ENCODE measurements around the gene KLHDC7B. TPM values are rescaled to one million over a fixed set of nuclear protein-coding genes. Genes with fewer than 3 reads are reported as not detected.
"Not testable (repeated sequence)": the region's sequence is repeated elsewhere in the genome, so short reads cannot be mapped to it uniquely, and the experiment has no call there.

KLHDC7B gene
- total and polyA plus RNA-seq, 2 donors: 0.11 to 0.33 TPM

DNA sequence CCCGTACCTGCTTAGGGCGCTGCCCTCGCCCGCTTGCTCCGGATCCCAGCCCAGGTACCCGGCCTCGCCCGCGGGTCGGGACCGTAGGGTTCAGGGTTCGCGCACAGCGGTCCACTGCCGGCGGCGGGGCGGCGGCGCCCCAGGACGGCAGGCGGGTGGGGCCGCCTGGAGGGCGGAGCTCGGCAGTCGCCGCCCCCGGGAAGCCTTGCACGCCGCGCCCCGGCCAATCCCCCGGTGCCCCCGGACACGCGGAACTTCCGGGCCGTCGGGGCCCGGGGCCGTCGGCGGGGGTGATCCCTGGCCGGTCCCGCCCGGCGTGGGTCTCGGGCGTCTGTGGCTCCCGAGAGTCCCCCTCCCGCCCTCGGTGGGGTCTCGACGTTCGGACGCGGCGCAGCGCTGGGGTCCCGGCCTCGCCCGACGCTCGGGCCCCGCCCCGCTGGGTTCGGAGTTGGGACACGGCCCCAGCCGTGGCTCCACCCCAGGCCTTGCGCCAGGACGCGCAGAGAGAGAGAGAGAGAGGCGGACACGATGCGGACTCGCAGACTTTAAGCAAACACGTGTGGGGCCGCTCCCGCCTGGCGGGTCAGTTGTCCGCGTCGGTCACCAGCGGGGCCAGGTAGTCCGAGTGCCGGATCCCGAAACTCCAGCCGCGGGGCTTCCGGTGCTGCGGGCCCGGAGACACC, 15.7 kb upstream of the KLHDC7B start, which contains the start of gene TYMP:
Gene TYMP, minus strand, starts transcription at position 116 of the 683 bp plus-strand sequence. CDS start 303 bp downstream, outside the sequence.
- no peak for DNase-seq (ENCODE audit: extremely low spot score)
- WGBS: 1% methylated on average over 92 of the region's 92 CpGs
- Histone ChIP-seq H3K36me3 (ENCODE audit: insufficient read depth) (no peaks in the 10 kb centered on the region), H3K27ac (ENCODE audit: low read depth) (peak within 1 kb of the TSS; percentile 84), H3K4me3 (ENCODE audit: low read depth, low read length) (peak within 1 kb of the TSS; percentile 55), H3K4me1 (ENCODE audit: insufficient read depth) (peaks cover 1% of the 10 kb centered on the region)

DNA sequence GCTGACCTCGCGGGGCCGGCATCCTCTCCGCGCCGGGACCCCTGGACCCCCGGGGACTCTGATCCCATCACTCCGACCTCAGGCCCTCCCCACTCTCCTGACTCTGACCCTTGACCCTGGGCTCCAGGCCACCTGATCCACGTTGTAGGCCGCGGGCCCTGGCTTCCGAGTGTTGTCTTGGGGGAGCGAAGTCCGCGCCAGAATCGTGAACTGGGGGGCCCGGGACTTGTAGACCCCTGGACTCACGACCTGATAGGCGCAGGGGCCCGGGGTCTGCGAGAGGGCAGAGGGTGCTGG, 15.2 kb upstream of the KLHDC7B start:
- Histone ChIP-seq H3K4me1 (ENCODE audit: insufficient read depth) (peaks cover 1% of the 10 kb centered on the region), H3K36me3 (ENCODE audit: insufficient read depth) (no peaks in the 10 kb centered on the region), H3K27ac (ENCODE audit: low read depth) (peak overlapping the region; percentile 84), H3K4me3 (ENCODE audit: low read depth, low read length) (peak overlapping the region; percentile 55)
- WGBS: 2% methylated on average over 21 of the region's 21 CpGs
- DNase-seq (ENCODE audit: extremely low spot score): no peak

DNA sequence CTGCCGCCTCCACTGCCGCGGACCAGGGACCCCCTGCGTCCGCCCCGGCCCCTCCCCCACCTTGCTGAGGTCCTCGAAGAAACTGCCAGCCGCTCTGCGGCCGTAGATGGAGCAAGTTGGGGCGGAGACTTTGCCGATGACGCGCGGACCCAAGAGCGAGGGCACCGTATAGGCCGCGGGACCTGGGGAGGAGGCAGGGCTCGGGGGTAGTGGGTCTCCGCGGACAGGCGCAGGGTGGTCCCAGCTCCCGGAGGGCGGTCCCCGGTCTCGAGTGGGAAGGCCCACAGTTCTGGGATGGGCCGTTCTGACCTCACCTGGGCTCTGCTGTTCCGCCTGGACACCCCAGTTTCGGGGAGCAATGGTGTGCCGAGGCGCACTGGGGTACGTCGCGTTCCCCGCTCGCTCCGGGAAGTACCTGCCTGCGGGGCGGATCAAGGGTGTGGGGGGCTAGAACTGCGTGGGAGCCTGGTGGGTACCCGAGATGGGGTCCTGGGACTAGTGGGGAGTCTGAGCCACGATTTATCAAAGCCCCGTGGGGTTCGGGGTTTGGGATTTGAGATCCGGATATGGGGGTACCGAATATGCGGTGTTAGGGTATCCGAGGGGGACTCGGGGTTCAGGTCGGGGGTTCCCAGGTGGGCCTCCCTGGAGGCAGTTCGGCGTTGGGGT, 14.7 kb upstream of the KLHDC7B start:
- Histone ChIP-seq H3K27ac (ENCODE audit: low read depth) (peak overlapping the region; percentile 84), H3K36me3 (ENCODE audit: insufficient read depth) (no peaks in the 10 kb centered on the region), H3K4me3 (ENCODE audit: low read depth, low read length) (peak overlapping the region; percentile 55), H3K4me1 (ENCODE audit: insufficient read depth) (peaks cover 1% of the 10 kb centered on the region)
- WGBS: 6% methylated on average over 53 of the region's 53 CpGs
- no peak for DNase-seq (ENCODE audit: extremely low spot score)

DNA sequence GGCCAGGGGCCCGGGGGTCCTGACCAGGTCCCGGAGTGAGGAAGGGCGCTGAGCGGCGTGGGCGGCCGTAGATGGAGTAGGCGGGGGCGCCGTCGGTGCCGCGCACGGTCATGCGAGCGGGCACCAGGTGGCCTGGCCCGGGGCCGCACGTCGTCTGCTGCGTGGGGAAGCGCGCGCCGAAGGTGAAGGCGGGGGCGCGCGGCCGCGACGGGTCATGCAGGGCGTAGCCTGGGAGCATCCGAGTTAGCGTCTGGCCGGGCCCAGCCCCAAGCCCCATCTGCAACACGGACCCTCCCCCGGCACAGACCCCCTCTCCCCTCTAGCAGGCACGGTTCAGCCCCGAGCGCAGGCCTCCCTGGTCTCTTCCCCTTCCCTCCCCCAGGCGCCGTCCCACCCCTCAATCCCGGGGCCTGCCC, 14.1 kb upstream of the KLHDC7B start:
- no peak for DNase-seq (ENCODE audit: extremely low spot score)

DNA sequence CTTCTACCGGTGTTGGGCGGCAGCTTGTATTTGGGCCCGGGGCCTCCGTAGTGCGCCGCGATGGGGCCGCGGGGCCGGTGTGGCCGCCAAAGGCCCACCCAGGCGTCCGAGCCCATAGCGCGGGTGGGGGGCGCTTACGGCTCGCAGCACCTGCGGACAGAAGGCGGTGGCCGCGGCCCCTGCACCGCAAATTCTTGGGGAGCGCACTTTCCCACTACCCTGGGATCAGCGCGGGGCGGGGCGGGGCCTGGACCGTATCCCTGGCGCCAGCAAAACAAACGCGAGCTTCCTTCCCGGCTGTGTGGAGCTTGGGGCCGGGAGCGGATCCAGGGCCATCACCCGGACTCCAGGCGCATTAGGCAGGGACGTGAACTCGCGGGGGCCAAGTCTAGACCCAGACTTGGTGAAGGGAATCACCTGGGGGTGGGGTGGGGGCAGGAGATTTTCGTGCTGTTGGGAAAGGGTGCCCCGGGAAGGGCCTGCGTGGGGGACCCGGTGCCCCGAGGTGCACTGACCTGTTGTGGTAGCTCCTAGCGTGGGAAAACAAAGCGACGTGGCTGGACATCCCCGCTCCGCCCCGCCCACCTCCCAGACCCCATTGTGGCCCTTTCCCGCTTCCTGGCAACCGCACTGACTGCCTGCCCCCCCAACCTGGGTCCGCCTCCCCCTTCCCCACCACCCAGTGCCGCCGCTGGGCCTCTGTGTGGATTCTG, 13.6 kb upstream of the KLHDC7B start:
- H3K4me1 ChIP-seq (ENCODE audit: insufficient read depth): peaks cover 1% of the 10 kb centered on the region
- peak overlapping the region; percentile 24 for H3K27ac ChIP-seq (ENCODE audit: low read depth)
- no peaks in the 10 kb centered on the region for H3K36me3 ChIP-seq (ENCODE audit: insufficient read depth)
- peak overlapping the region; percentile 55 for H3K4me3 ChIP-seq (ENCODE audit: low read depth, low read length)
- 2% methylated on average over 56 of the region's 56 CpGs for WGBS
- no peak for DNase-seq (ENCODE audit: extremely low spot score)

More for the DNA sequence above, 14.1 kb upstream of the KLHDC7B start:
- Histone ChIP-seq H3K4me1 (ENCODE audit: insufficient read depth) (peaks cover 1% of the 10 kb centered on the region), H3K36me3 (ENCODE audit: insufficient read depth) (no peaks in the 10 kb centered on the region), H3K27ac (ENCODE audit: low read depth) (peak overlapping the region; percentile 24), H3K4me3 (ENCODE audit: low read depth, low read length) (peak overlapping the region; percentile 55)
- WGBS: 2% methylated on average over 44 of the region's 44 CpGs

DNA sequence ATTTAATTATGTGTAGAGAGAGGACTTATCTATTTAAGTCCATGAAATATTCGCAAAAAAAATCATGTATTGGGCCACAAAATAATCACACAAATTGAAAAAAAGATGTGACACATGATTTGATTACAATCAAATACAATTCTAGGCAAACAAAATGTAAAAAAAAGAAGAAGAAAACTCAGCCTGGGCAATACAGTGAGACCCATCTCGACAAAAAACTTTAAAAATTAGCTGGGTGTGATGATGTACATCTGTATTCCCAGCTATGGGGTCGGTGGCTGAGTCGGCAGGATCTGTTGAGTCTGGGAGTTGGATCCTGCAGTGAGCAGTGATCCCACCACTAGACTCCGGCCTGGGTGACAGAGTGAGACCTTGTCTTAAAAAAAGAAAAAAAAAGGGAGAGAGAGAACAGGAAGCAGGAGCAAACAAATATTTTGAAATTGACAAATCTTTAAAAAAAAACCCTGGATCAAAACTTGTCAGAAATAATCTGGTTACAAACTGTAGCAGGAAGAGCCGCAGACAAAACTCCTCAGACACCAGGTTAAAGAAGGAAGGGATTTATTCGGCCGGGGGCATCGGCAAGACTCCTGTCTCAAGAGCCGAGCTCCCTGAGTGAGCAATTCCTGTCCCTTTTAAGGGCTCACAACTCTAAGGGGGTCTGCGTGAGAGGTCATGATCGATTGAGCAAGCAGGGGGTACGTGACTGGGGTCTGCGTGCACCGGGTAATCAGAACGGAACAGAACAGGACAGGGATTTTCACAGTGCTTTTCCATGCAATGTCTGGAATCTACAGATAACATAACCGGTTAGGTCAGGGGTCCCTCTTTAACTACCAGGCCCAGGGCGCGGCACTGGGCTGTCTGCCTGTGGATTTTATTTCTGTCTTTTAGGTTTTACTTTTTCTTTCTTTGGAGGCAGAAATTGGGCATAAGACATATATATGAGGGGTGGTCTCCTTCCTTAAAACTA, 12.6 kb upstream of the KLHDC7B start:
- H3K4me3 ChIP-seq (ENCODE audit: low read depth, low read length): no peak overlapping the region
- WGBS: 64% methylated on average over 19 of the region's 19 CpGs
- no peak for DNase-seq (ENCODE audit: extremely low spot score)
- H3K27ac ChIP-seq (ENCODE audit: low read depth): no peak overlapping the region
- no peaks in the 10 kb centered on the region for H3K36me3 ChIP-seq (ENCODE audit: insufficient read depth)
- H3K4me1 ChIP-seq (ENCODE audit: insufficient read depth): peaks cover 1% of the 10 kb centered on the region

DNA sequence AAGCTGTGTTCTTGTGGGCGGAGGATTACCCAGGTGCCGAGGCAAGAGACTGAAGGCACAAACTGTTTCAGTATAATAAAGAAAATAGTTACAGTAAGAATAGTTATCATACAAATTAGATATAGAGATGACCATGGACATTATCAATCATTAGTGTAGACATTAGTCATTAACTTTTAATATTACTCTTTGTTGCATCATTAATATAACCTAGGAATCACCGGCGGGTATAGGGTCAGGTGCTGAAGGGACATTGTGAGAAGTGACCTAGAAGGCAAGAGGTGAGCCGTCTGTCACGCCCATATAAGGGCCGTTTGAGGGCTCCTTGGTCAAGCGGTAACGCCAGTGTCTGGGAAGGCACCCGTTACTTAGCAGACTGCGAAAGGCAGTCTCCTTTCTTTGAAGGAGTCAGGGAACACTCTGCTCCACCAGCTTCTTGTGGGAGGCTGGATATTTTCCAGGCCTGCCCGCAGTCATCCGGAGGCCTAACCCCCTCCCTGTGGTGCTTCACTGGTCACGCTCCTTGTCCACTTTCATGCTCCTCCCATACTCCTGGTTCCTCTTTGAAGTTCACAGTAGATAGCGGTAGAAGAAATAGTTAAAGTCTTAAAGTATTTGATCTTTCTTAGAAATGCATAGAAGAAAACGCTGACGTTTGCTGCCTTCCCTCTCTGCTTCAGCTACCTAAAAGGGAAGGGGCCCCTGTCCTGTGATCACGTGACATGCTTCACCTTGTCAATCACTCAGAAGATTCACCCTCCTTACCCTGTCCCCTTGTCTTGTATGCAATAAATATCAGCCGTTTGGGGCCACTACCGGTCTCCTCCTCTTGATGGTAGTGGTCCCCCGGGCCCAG, 11.6 kb upstream of the KLHDC7B start:
- H3K4me1 ChIP-seq (ENCODE audit: insufficient read depth); H3K4me3 ChIP-seq (ENCODE audit: low read depth, low read length); DNase-seq (ENCODE audit: extremely low spot score); H3K27ac ChIP-seq (ENCODE audit: low read depth); H3K36me3 ChIP-seq (ENCODE audit: insufficient read depth): not testable (repeated sequence)
- 44% methylated on average over 21 of the region's 21 CpGs for WGBS

DNA sequence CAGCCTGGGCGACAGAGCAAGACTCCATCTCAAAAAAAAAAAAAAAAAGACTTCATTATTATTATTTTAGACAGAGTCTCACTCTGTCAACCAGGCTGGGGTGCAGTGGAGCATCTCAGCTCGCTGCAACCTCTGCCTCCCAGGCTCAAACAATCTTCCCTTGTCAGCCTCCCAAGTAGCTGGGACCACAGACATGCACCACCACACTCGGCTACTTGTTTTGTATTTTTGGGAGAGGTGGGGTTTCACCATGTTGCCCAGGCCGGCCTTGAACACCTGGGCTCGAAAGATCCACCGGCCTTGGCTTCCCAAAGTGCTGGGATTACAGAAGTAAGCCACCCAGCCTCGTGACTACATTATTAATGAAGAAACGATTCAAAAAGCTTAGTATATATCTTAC, 10.6 kb upstream of the KLHDC7B start:
- DNase-seq (ENCODE audit: extremely low spot score): no peak
- H3K27ac ChIP-seq (ENCODE audit: low read depth): no peak overlapping the region
- no peaks in the 10 kb centered on the region for H3K36me3 ChIP-seq (ENCODE audit: insufficient read depth)
- 90% methylated on average over 8 of the region's 8 CpGs for WGBS
- no peak overlapping the region for H3K4me3 ChIP-seq (ENCODE audit: low read depth, low read length)
- H3K4me1 ChIP-seq (ENCODE audit: insufficient read depth): peaks cover 1% of the 10 kb centered on the region

DNA sequence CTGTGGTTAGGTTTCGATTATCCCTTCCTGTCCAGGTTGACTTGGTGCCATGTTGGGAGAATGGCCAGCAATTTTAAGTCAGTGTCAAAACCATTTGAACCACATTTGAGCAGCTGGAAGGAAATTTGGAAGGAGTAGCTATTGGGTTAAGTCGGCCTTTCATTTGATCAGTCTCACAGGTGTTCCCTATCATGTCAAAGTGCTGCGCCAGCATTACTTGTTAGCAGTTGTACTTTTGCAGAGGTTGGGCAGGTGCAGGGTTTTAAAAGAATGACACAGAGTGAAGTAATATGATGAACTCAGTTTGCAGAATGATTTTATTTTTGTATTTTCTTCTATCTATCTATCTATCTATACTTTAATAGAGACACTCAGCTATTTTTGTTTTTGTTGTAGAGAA, 9.5 kb upstream of the KLHDC7B start:
- H3K36me3 ChIP-seq (ENCODE audit: insufficient read depth): no peaks in the 10 kb centered on the region
- no peak overlapping the region for H3K27ac ChIP-seq (ENCODE audit: low read depth)
- DNase-seq (ENCODE audit: extremely low spot score): no peak
- 64% methylated on average over 3 of the region's 3 CpGs for WGBS
- no peaks in the 10 kb centered on the region for H3K4me1 ChIP-seq (ENCODE audit: insufficient read depth)
- no peak overlapping the region for H3K4me3 ChIP-seq (ENCODE audit: low read depth, low read length)

DNA sequence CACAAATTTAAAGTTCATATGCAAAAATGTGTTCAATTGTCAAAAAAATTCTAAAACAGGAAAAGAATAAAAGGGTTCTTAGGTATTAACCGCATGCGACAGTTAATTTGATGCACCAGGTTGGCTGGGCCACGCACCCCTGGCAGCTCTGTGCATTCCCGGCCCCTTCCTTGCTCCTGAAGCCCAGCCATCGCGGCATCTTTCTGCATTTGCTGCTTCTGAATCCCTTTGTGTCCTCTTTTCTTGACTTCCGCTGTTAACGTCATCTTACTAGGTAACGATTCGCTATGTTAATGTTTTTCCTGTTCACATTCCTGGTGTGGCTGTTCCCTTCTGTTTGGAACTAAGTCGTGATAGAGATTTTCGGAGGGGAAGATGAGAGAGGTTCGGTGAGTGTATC, 7.9 kb upstream of the KLHDC7B start:
- 81% methylated on average over 13 of the region's 13 CpGs for WGBS
- Histone ChIP-seq H3K4me1 (ENCODE audit: insufficient read depth) (no peaks in the 10 kb centered on the region), H3K27ac (ENCODE audit: low read depth) (no peak overlapping the region), H3K4me3 (ENCODE audit: low read depth, low read length) (no peak overlapping the region), H3K36me3 (ENCODE audit: insufficient read depth) (no peaks in the 10 kb centered on the region)
- no peak for DNase-seq (ENCODE audit: extremely low spot score)

DNA sequence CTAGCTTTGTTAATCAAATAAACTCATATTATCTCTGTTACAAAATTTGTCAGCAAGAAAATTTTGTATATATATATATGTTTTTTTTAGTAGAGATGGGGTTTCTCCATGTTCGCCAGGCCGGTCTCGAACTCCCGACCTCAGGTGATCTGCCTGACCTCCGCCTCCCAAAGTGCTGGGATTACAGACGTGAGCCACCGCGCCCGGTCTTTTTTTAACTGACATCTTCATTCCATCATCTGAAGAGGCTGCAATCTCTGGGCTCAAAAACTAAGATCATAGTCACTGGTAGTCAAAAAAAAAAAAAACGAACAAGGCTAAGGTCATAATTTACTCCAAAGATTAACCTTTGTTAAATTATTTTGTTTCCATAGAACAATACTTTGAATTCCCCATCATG, 5.3 kb upstream of the KLHDC7B start:
- WGBS: 74% methylated on average over 10 of the region's 10 CpGs
- DNase-seq (ENCODE audit: extremely low spot score): no peak
- H3K27ac ChIP-seq (ENCODE audit: low read depth): no peak overlapping the region
- no peaks in the 10 kb centered on the region for H3K4me1 ChIP-seq (ENCODE audit: insufficient read depth)
- H3K4me3 ChIP-seq (ENCODE audit: low read depth, low read length): no peak overlapping the region
- no peaks in the 10 kb centered on the region for H3K36me3 ChIP-seq (ENCODE audit: insufficient read depth)

DNA sequence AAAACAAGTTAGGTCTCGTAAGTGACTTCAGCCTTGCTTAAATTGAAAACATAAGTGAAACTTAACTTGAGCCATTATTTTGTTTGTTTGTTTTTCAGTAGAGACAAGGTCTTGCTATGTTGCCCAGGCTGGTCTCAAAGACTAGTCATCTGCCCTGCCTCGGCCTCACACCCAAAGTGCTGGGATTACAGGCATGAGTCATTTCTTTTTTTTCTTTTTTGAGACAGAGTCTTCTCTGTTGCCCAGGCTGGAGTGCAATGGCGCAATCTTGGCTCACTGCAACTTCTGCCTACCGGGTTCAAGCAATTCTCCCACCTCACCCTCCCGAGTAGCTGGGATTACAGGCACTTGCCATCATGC, 4.1 kb upstream of the KLHDC7B start:
- H3K4me3 ChIP-seq (ENCODE audit: low read depth, low read length); H3K27ac ChIP-seq (ENCODE audit: low read depth); H3K4me1 ChIP-seq (ENCODE audit: insufficient read depth); H3K36me3 ChIP-seq (ENCODE audit: insufficient read depth); DNase-seq (ENCODE audit: extremely low spot score): not testable (repeated sequence)
- 69% methylated on average over 5 of the region's 5 CpGs for WGBS
